ENCODE measurements around the gene MELTF.

DNA sequence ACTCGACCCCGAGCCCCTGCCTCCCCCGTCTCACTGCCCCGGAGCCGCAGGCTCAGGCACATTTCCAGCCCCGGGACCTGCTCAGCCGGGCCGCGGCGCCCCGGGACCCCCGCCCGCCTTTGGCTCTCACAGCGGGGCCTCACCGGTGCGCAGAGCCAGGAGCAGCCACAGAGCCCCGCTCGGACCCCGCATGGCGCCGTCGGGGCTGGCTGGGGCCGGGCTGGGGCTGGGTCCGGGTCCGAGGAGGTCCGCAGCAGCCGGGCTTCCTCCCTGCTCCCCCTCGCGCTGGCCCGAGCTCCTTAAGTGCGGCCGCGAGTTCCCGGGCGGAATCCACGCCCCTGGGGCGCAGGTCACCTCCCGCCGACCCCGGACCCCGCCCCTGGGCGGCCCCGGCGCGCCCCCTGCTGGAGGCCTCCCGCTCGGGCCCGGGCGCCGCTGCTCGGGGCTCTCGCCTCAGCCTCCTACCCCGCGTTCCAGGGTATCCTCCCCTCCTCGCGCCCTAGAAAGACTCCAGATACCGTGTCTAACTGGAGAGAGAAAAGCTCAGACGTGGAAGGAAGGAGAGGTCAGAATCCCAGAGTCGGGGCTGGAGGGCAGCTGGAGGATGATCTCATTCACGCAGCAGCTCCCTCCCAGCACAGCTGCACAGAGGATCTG is at the start of gene MELTF:
- TF ChIP-seq, protein P1, sequence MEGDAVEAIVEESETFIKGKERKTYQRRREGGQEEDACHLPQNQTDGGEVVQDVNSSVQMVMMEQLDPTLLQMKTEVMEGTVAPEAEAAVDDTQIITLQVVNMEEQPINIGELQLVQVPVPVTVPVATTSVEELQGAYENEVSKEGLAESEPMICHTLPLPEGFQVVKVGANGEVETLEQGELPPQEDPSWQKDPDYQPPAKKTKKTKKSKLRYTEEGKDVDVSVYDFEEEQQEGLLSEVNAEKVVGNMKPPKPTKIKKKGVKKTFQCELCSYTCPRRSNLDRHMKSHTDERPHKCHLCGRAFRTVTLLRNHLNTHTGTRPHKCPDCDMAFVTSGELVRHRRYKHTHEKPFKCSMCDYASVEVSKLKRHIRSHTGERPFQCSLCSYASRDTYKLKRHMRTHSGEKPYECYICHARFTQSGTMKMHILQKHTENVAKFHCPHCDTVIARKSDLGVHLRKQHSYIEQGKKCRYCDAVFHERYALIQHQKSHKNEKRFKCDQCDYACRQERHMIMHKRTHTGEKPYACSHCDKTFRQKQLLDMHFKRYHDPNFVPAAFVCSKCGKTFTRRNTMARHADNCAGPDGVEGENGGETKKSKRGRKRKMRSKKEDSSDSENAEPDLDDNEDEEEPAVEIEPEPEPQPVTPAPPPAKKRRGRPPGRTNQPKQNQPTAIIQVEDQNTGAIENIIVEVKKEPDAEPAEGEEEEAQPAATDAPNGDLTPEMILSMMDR (conservative IDR thresholded peaks at IDR 0.05) = no peak; the same call in 1 of the 2 replicates
- TF ChIP-seq ZFX (IDR thresholded peaks at IDR 0.05) = no peak
